ENCODE measurements around the gene RHOF.

The RHOF gene, protein sequence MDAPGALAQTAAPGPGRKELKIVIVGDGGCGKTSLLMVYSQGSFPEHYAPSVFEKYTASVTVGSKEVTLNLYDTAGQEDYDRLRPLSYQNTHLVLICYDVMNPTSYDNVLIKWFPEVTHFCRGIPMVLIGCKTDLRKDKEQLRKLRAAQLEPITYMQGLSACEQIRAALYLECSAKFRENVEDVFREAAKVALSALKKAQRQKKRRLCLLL

DNA sequence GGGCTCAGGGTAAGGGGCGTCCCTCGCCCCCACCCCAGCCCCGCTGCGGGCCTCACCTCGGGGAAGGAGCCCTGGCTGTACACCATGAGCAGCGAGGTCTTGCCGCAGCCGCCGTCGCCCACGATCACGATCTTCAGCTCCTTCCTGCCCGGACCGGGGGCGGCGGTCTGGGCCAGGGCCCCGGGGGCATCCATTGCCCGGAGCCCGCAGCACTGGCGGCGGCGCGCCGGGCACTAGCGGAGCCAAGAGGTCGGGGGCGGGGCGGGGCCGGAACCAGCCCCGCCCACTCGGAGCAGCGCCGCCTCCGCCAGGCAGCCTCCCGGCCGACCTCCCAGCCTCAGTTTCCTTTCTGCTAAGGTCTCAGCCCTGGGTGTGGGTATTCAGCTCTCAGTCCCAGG is at the start of gene RHOF:
Gene RHOF (minus strand): TSS at position 249 of the 398 bp plus-strand sequence. CDS start 55 bp downstream, at position 194.
- FAIRE-seq, result no peak

DNA sequence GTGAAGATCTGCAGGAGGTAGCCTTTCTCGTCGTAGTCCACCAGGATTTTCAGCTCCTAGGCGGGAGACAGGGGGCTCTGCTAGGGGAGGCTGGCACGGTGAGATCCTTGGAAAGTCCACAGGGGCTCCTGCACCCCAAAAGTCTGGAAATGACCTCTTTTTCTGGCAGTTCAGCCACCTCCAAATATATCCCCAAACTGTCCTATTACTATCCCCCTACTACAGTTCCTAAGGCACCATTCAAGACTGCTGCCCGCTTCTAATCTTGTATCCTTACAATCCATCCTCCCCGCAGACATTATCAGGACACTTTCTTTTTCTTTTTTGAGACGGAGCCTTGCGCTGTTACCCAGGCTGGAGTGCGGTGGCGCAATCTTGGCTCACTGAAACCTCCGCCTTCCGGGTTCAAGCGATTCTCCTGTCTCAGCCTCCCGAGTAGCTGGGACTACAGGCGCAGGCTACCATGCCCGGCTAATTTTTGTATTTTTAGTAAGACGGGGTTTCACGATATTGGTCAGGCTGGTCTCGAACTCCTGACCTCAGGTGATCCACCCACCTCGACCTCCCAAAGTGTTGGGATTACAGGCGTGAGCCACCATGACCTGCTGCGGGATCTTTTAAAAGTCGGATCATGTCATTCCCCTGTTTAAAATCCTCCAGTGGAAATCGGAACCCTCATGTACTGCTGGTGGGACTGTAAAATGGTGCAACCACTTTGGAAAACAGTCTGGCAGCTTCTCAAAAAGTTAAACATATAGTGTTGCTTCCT is 46.7 kb upstream of the RHOF start:
- FAIRE-seq, result no peak

DNA sequence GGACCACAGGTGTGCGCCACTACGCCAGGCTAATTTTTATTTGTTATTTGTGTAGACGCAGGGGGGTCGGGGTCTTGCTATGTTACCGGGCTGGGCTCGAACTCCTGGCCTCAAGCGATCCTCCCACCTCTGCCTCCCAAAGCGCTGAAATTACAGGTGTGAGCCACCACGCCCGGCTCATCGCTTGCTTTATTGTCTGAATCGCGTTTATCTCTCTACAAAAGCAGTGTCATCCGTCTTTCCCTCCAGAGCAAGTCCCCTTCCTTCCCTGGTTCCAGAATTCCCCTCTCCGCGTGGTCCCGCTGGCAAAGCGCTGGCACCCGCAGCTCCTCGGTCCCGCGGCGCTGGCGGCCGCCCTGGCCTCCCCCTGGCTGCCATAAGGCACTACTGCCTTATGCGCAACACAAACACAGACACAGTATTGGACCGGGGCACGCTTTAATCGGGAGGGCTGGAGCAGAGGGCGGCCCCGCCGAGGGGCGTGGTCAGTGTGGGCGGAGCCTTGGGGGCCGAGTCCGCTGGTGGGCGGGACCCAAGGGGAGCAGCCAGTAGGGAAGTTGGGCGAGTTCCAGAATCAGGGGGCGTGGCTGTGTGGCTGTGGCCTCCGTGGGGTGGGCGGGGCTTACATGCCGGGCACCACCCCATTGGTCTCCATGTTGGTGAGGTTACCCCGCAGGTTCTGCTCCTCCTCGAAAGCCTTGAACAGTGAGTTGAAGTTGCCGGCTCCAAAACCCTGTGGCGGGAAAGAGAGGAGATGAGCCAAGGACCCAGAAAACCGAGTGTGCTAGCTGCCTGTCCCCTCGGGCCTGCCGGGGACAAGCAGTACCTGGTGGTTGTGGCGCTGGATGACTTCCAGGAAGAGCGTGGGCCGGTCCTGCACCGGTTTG is 45.9 kb upstream of the RHOF start:
- FAIRE-seq, result peak; percentile 97

DNA sequence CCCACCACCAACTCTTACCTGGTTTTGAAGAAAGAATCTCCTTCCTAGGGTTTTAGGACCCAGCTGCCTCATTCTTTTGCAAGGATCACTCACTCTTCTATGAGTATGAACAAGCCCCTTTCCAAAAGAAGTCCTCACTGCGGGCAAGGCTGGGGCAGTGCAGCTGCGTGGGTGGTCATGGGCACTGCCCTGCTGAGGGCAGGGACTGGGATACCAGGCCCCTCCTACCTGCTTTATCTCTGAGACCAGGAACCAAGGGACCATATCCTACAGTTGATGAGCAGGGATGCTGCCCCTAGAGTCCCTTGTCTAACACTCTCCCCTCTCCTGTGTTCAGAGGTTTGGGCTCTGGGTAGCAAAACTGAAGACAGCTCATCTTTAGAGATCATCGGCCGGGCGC is 44.6 kb upstream of the RHOF start:
- FAIRE-seq, result no peak

DNA sequence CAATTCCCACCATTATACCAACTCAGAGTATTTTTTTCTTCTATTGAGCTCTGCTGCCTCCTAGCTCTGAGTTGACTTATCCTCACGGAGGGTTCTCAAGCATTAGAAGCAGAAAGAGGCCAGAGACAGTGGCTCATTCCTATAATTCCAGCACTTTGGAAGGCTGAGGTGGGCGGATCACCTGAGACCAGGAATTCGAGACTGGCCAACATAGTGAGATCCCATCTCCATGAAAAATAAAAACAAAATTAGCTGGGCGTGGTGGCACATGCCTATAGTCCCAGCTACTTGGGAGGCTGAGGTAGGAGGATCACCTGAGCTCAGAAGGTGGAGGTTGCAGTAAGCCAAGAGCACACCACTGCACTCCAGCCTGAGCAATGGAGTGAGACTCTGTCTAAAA is 44.2 kb upstream of the RHOF start:
- FAIRE-seq, result no peak

DNA sequence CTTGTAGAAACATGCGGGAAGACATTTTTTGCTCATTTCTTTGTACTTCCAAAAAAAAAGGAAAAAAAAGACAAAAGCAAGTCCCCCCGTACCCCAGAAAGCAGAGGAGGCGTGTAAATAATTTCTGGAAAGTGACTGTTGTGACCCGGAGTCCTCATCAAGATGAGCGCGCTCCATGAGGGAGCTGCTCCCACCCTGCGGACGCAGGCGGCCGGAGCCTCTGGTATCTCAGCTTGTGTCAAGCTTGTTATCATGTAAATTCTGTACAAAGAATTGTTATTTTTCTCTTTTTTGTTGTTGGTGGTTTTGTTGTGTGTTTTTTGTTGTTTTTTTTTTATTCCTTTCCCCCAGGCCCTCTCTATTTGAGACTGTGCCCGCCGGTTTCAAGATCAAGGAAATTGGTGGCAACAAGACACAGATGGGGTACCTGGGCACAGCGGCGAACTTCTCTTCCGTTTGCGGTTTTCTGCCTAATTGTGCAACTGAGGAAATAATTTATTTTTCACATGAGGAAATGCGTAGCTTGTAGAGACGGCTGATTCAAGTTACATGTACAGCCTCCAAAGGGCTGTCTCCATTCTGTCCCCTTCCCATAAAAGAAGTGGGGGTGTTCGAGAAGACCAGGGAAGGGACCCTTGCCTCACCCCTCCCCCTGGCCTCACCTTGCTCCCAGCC is 38.2 kb upstream of the RHOF start:
- FAIRE-seq, result no peak

DNA sequence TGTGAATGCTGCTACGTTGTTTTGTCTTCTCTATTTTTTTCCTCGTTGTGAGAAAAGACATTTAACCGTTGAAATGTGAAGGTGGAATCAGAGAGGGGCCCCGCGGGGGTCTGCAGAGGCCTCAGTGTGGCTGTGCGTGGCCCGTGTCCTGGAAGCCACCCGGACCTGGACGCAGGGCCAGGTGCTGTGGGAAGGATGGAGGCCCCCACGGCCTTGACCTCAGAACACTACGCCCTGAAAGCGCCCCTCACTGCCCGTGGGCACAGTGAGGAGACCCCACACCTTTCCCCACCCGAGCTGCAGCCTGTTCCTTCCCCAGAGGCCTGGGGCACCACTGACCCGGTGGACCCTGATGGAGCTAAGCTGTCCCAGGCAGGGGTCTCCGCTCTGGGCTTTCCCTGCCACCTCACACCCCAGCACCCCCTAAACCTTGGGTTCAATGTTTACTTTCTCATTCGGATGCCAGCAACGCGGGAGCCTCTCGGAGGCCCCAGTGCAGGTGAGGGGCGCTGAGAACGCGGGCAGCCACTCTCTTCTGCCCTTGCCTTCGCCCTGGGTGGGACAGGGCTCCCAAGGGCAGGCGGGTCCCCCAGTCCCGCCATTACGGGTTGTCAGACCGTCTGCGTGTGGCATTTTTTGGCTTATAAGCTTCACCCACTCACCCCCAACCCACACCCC is 37.2 kb upstream of the RHOF start:
- FAIRE-seq, result no peak

DNA sequence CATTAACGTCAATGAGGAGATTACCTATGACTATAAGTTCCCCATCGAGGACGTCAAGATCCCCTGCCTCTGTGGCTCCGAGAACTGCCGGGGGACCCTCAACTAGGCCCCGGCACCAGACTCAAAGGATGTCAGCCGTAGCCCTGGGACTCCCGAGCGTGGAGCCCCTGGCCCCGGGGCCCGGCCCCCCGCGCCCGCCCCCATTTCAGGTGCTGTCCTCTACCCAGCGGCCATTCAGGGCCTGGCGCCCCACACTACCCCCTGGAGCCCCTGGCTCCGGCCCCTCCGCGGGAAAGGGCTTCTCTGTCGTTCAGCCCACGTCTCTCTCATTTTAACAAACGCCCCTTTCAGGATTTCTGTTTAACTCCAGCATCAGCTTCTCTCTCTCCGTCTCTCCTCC is 36.6 kb upstream of the RHOF start:
- FAIRE-seq, result no peak

DNA sequence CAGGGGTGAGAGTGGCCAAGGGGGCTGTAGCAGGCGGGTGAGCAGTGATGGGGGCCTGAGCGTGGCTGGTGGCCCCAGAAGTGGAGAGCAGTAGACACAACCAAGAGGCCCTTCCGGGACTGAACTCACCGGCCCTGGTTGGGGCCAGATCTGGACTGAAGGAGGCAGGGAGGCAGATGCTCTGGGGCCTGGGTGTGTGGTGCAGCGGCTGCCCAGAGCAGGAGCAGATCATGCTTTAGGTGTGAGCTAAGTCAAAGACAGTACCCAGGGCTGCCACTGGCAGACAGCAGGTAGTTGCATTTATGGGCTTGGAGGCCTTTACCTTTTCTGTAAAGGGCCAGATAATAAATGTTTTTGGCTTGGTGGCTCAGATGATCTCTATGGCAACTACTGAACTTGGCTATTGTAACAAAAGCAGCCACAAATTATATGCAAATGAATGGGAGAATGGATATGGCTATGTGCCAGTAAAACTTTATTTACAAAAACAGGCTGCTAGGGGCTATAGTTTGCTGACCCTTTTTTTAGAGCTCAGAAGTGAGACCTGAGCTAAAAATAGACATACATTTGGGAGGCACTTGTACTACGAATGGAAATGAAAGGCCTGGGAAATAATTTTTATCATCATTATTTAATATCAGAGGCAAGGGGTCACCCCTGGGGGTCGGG is 35.9 kb upstream of the RHOF start:
- no peak for FAIRE-seq

DNA sequence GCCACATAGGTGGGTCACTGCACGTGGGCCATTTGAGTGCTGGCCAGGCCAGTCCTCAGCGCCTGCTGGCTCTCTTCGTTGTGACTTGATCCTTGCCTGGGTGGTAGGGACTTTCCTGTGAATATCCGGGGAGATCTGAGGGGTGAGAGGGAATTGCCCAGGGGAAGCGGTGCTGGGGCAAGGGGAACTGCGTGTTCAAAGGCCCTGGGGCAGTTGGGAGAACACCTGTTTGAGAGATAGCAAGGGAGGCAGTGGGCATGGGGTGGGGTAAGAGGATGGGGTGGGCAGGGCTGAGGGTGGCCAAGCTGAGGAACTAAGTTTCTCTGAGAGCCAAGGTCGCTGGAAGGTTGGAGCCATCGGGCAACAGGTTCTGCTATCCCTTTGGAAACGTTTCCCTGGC is 35.3 kb upstream of the RHOF start:
- FAIRE-seq, result no peak

DNA sequence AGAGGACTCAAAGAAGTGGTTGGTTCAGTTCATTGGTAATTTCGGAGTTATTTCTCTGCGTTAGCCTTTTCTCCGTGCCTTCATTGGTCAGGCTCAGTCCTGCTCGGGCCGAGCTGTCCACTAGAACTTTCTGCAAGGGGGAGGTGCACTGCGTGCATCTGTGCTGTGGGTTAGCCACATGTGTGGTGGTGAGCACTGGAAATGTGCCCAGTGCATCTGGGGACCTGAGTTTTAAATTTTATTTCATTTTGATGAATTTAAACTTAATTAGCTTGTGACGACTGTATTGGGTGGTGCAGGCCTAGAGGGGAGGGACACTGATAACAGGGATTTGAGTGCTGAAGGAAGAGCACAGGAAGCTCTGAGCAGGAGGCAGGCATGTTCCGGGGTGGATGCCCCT is 34.8 kb upstream of the RHOF start:
- no peak for FAIRE-seq

DNA sequence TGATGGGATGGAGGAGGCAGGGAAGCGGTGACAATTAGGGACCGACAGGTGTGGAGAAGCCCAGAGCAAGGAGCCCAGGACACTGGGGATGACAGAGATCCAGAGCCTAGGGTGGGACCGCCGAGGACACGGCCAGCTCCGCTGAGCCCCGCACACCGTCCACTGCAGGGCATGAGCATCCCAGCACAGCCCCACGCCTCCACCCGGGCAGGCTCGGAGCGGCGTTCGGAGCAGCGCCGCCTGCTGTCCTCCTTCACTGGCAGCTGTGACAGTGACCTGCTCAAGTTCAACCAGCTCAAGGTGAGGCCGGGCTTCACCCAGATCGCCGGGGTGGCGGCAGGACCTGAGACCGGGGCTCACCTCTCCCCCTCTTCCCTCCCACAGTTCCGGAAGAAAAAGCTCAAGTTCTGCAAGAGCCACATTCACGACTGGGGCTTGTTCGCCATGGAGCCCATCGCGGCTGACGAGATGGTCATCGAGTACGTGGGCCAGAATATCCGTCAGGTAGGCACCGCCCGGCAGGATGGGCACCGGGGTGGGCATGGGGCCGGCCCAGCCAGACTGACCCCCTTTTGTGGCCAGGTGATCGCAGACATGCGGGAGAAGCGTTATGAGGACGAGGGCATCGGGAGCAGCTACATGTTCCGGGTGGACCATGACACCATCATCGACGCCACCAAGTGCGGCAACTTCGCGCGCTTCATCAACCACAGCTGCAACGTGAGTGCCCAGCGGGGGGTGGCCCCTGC is 34.0 kb upstream of the RHOF start:
- no peak for FAIRE-seq

DNA sequence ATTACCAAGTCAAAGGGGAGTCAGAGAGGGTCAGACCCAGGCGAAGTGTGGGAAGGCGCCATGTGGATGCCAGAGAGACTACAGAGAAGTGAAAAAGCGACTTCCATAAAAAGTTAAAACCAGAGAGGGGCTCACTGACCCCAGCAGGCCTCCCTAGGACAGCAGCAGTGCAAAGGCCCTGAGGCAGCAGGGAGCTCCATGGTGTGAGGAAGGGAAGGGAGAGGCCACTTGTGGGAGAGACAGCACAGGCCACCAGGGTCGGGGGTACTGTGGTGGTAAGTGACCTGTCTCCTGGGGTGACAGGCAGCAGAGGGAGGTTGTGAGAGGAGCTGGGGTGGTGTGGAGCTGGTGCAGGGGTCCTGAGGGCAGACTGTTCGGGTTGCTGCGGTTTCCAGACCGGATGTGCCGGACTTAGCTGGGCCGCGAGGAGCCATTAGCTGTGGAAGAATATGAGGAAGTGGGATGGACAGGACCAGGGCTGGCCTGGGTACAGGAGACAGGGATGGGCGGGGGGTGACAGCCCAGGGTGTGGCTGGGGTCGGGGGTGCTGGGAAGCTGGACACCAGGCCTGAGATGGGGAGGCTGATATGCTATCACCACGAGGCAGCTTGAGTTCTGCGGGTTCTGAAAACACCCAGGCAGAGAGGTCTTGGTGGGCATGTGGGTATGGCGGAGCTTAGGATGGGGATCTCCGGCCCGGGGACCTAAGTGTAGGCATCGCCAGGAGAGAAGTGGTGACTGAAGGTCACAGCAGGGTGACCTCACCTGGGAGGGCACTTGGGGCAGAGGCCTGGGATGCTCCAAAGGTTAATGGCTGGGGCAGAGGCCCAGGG is 33.0 kb upstream of the RHOF start:
- no peak for FAIRE-seq

DNA sequence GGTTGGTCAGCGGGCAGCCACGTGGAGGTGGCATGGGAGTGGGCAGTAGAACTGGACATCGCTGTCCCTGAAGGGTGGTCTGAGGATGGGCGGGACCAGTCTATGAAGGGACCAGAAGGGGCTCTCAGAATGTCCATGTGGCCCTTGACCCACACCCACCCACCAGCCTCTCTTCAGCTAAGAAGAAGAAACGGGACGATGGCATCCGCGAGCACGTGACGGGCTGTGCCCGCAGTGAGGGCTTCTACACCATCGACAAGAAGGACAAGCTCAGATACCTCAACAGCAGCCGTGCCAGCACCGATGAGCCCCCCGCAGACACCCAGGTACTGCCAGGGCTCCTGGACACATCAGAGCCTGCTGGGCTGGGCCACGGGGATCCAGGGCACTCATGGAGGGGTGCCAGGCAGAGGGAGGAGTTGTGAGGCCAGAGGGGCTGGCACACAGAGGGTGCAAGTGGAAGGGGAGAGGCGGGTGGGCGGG is 31.6 kb upstream of the RHOF start:
- no peak for FAIRE-seq

DNA sequence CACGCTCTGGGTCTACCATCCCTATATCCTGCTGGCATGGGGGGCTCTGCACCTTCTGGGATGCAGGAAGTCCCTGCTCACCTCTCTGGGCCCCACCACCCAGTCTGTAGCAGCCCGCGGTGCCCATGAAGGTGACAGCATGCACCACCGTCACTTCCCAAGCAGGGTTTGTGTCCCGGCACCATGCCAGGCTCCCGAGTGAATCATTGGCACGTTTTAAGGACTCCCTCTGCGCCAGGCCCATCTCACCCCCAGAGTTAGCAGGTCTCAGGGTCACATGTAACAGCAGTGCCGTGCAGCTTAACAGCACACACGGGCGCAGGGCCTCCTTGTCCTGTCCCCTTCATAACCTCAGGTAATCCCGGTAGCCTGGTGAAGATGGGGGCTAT is 30.2 kb upstream of the RHOF start:
- no peak for FAIRE-seq

DNA sequence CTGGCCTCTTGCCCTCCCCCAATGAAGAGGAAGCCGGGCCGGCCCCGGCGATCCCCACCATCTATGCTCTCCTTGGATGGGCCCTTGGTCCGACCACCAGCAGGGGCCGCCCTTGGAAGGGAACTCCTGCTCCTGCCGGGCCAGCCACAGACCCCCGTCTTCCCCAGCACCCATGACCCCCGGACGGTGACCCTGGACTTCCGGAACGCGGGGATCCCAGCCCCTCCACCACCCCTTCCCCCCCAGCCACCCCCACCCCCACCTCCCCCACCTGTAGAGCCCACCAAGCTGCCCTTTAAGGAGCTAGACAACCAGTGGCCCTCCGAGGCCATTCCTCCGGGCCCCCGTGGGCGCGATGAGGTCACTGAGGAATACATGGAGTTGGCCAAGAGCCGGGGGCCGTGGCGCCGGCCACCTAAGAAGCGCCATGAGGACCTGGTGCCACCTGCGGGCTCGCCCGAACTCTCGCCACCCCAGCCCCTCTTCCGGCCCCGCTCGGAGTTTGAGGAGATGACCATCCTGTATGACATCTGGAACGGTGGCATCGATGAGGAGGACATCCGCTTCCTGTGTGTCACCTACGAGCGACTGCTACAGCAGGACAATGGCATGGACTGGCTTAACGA is 29.7 kb upstream of the RHOF start:
- no peak for FAIRE-seq

DNA sequence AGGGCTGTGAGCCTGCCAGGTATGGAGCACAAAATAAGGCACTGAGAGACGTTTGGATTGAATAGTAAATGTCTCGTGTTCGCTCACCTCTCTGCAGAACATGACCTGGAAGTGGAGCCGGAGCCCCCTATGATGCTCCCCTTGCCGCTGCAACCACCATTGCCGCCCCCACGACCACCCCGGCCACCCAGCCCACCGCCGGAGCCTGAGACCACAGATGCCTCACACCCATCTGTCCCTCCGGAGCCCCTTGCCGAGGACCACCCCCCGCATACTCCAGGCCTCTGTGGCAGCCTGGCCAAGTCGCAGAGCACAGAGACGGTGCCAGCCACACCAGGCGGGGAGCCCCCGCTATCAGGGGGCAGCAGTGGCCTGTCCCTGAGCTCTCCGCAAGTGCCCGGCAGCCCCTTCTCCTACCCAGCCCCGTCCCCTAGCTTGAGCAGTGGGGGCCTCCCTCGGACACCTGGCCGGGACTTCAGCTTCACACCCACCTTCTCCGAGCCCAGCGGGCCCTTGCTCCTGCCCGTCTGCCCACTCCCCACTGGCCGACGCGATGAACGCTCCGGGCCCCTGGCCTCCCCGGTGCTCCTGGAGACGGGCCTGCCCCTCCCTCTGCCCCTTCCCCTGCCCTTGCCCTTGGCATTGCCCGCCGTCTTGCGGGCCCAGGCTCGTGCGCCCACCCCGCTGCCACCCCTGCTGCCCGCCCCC is 29.1 kb upstream of the RHOF start:
- FAIRE-seq, result no peak

DNA sequence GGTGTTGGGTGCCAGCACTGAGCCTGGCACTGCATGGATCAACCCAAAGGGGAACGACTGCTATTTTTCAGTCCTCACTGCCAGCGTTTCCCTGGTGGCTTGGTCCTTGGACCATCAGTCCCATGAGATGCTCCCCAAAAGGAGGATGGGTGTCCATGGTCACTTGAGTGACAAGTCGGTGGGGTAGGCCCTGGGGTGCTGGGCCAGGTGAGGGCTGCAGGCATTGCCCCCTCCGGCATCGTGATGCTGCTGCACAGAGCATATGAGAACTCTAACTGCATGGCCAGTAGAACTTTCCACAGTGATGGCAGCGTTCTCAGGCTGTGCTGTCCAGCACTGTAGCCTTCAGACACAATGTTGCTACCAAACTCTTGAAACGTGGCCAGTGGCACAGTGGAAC is 26.6 kb upstream of the RHOF start:
- no peak for FAIRE-seq
